ENCODE measurements around the gene VSIG10.
A peak's percentile ranks its signal among the peaks of the same experiment; 100 is the strongest.
"Not testable (repeated sequence)": the region's sequence is repeated elsewhere in the genome, so short reads cannot be mapped to it uniquely, and the experiment has no call there.

VSIG10 gene

DNA sequence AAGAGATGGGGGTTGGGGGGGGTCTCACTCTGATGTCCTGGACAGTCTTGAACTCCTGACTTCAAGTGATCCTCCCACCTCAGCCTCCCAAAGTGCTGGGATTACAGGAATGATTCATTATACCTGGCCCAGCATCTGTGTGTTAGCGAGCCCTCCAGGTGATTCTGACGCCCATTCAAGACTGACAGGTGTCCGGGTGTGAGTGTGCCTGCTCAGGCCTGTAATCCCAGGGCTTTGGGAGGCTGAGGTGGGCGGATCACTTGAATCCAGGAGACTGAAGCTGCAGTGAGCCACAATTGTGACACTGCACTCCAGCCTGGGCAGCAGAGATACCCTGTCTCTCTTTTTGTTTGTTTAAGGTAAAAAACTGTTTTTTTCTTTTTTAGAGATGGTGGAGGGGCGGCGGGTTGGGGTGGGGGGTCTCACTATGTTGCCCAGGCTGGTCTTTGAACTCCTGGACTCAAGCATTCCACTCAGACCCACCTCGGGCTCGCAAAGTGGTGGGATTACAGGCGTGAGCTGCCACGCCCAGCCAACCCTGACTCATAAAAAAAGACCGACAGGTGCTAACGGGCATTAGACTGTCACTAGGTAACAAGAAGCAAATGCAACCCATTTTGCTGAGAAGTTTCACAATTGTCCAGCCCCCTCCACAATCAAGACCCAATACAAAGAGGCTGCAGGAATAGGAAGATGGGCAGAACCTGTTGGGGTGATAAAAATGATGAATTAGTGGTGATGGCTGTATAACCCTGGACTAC, 4.7 kb downstream of the VSIG10 start:
- DNase-seq (ENCODE audit: low spot score), result peak; percentile 21
- TF ChIP-seq, protein P1, sequence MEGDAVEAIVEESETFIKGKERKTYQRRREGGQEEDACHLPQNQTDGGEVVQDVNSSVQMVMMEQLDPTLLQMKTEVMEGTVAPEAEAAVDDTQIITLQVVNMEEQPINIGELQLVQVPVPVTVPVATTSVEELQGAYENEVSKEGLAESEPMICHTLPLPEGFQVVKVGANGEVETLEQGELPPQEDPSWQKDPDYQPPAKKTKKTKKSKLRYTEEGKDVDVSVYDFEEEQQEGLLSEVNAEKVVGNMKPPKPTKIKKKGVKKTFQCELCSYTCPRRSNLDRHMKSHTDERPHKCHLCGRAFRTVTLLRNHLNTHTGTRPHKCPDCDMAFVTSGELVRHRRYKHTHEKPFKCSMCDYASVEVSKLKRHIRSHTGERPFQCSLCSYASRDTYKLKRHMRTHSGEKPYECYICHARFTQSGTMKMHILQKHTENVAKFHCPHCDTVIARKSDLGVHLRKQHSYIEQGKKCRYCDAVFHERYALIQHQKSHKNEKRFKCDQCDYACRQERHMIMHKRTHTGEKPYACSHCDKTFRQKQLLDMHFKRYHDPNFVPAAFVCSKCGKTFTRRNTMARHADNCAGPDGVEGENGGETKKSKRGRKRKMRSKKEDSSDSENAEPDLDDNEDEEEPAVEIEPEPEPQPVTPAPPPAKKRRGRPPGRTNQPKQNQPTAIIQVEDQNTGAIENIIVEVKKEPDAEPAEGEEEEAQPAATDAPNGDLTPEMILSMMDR (IDR thresholded peaks at IDR 0.05; ENCODE audit: borderline replicate concordance, control extremely low read depth, extremely low read depth, insufficient read depth, missing control alignments), result no peak
- in situ Hi-C loops (cut with MboI; ENCODE audit: low sequenced_read_pairs, unreplicated experiment), result no loop called here

DNA sequence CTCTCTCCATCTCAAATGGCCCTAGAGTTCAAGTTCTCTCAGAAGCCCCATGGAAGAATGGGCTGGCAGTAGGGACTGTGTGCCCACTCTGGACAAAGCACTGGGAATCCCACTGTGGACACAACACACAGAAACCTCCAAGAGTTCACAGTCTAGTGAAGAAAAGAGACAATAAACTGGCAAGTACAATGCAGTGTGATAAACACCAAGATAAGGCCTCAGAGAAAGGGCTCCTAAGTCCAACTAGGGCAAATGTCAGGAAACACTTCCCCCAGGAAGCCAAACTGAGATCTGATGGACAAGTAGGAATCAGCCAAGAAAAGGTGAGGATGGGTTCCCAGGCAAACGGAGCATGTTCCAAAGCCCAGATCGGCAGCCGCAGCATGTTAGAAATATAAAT, 5.4 kb downstream of the VSIG10 start:
- in situ Hi-C loops (cut with MboI; ENCODE audit: low sequenced_read_pairs, unreplicated experiment), result no loop called here
- TF ChIP-seq, protein P1 (IDR thresholded peaks at IDR 0.05; ENCODE audit: borderline replicate concordance, control extremely low read depth, extremely low read depth, insufficient read depth, missing control alignments), result no peak
- DNase-seq (ENCODE audit: low spot score), result no peak

DNA sequence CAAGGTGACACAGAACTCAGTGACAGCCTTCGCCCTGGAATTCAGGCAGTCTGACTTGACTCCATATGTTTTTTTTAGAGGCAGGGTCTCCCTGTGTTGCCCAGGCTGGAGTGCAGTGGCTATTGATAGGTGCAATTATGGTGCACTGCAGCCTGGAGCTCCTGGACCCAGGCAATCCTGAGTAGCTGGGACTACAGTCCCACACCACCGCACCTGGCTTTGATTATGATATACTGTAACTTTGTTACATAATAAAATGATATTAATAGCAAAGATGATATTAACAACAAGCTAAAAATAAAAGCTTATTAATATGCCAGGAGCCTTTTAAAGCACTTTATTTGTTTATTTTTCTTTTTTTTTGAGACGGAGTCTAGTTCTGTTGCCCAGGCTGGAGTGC, 9.8 kb downstream of the VSIG10 start:
- in situ Hi-C loops (cut with MboI; ENCODE audit: low sequenced_read_pairs, unreplicated experiment), result no loop called here
- TF ChIP-seq, protein P1 (IDR thresholded peaks at IDR 0.05; ENCODE audit: borderline replicate concordance, control extremely low read depth, extremely low read depth, insufficient read depth, missing control alignments), result no peak
- DNase-seq (ENCODE audit: low spot score), result no peak

DNA sequence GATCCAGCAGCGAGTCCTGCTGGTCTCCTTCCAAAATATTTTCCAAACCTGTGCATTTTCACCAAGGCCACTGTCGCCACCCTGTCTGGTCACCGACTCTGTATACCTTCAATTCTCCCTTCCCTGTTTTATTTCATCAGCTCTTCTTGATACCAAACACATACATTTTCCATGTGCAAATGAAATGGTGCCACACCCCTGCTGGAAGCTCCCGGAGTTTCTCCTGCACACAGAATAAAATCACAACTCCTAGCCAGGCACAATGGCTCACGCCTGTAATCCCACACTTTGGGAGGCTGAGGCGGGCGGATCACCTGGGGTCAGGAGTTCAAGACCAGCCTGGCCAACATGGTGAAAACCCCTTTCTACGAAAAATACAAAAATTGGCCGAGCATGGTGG, 14.0 kb downstream of the VSIG10 start:
- TF ChIP-seq, protein P1 (IDR thresholded peaks at IDR 0.05; ENCODE audit: borderline replicate concordance, control extremely low read depth, extremely low read depth, insufficient read depth, missing control alignments), result no peak
- in situ Hi-C loops (cut with MboI; ENCODE audit: low sequenced_read_pairs, unreplicated experiment), result no loop called here

DNA sequence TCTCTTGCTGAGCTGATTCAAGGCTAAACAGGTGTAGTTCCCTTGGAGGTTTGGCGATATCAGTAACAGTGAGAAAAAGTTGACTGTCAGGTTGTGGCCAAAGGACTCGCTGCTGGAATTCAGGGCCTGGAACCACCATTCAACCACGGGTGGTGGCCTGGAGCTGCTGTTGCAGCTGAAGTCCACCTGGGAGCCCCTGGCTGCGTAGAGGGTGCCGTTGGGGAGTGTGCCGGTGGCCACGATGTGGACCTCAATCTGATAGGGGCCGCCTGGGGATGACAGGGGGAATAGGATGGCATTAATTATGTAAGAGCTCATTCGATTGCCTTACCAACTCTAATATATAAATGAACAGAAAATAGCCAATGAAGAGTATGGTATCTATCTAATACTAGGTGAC, 21.6 kb downstream of the VSIG10 start:
- DNase-seq (ENCODE audit: low spot score), result no peak
- TF ChIP-seq, protein P1 (IDR thresholded peaks at IDR 0.05; ENCODE audit: borderline replicate concordance, control extremely low read depth, extremely low read depth, insufficient read depth, missing control alignments), result no peak
- in situ Hi-C loops (cut with MboI; ENCODE audit: low sequenced_read_pairs, unreplicated experiment), result no loop called here

More for the DNA sequence above, 14.0 kb downstream of the VSIG10 start:
- DNase-seq (ENCODE audit: low spot score), result no peak

DNA sequence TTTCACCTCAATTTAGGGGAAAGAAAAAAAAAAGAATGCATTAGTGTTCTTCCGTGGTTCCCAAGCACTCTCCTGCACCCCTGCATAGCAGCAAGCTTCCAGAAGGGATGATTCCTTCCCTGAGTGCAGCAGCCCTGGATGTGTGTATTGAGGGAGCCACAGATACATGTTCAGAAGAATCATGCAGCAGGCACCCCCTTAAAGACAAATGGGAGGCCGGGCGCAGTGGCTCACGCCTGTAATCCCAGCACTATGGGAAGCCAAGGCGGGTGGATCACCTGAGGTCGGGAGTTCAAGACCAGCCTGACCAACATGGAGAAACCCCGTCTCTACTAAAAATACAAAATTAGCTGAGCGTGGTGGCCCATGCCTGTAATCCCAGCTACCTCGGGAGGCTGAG, 22.3 kb downstream of the VSIG10 start:
- in situ Hi-C loops (cut with MboI; ENCODE audit: low sequenced_read_pairs, unreplicated experiment); DNase-seq (ENCODE audit: low spot score): not testable (repeated sequence)

DNA sequence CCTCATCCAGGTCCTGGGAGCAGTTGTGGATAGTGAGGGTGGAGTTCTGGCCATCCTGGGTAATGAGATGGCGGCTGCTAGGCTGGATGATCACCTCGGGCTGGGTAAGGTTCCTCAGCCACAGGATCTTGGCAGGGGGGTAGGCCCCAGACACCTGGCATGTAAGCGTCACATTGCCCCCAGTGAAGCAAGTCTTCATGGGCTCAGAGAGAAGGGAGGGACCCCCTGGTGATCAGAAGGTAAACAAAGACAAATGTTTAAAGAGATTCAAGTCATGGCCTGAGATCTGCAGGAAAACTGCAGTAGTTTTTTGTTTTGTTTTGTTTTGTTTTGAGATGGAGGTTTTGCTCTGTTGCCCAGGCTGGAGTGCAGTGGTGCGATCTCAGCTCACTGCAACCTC, 30.0 kb downstream of the VSIG10 start:
- DNase-seq (ENCODE audit: low spot score), result no peak
- TF ChIP-seq, protein P1 (IDR thresholded peaks at IDR 0.05; ENCODE audit: borderline replicate concordance, control extremely low read depth, extremely low read depth, insufficient read depth, missing control alignments), result no peak
- in situ Hi-C loops (cut with MboI; ENCODE audit: low sequenced_read_pairs, unreplicated experiment), result no loop called here

All from GM13976 (cell line).